Mucosa of descending colon (tissue), 3 donors: Measurements from ENCODE around the gene ERP29. TPM values are rescaled to one million over a fixed set of nuclear protein-coding genes. Genes with fewer than 3 reads are reported as not detected.
A peak's percentile ranks its signal among the peaks of the same experiment; 100 is the strongest.
"Not testable (repeated sequence)": the region's sequence is repeated elsewhere in the genome, so short reads cannot be mapped to it uniquely, and the experiment has no call there.

Experiments
- ATAC-seq: fragments of 200-7000 bp; cut with Tn5 transposase; one replicate; pipeline ENCODE4 v1.9.1; 2020; ENCODE audit warnings: mild to moderate bottlenecking, moderate library complexity
- DNase-seq, 3 donors: peaks; one replicate each; pipeline ENCODE4 v3.0.0-alpha.2; 2020
- H3K36me3 ChIP-seq: fragments of 200-600 bp; one replicate; pipeline ENCODE4 v1.8.0; 2021; ENCODE audit warnings: low read depth, mild to moderate bottlenecking
- H3K4me1 ChIP-seq: fragments of 200-600 bp; one replicate; pipeline ENCODE4 v1.8.0; 2021; ENCODE audit warnings: low read depth, mild to moderate bottlenecking
- H3K4me3 ChIP-seq: fragments of 200-600 bp; one replicate; pipeline ENCODE4 v1.8.0; 2021; ENCODE audit warnings: mild to moderate bottlenecking
- H3K9me3 ChIP-seq: fragments of 200-600 bp; one replicate; pipeline ENCODE4 v1.8.0; 2021; ENCODE audit warnings: mild to moderate bottlenecking
- CTCF ChIP-seq: fragments of 200-600 bp; IDR thresholded peaks from one replicate; pipeline ENCODE4 v1.8.0; 2022; ENCODE audit warnings: antibody characterized with exemption, mild to moderate bottlenecking
- intact Hi-C, 2 donors: fragments of 100-400 bp; cut with DNase I in 1 of 2; cut with micrococcal nuclease in 1 of 2; formaldehyde crosslinking; loops; one replicate each; pipeline versions ENCODE4 v1.11.0 to v1.11.1; 2022; cut with DNase I, micrococcal nuclease
- total RNA-seq, 3 donors: library from RNA; stranded (reverse); fragmentation: NEBNext Ultra II Directional in 2 of 3; extraction: Animal tissue kit (Norgen Biotek cat#: 25700) in 2 of 3; gene quantifications; one replicate each; pipeline versions ENCODE4 v1.2.1 to v1.2.4, GENCODE V29; 2021 to 2023
- donor health status: DM: no; HTN: no; CAD: no; lungs with moderate emphysema.
- donor health status: DM: no; HTN: no; CAD: no.
- donor health status: DM: no; HTN: yes; CAD: no.

ERP29 gene
- total RNA-seq, 3 donors from 2014 or later = 108 to 112 (median 109) TPM

GRCh38 chr12:111991946-111992345 lies 21.3 kb upstream of the ERP29 start:
- no peak for ATAC-seq
- no peaks in the 10 kb centered on the region for H3K9me3 ChIP-seq
- no peaks in the 10 kb centered on the region for H3K36me3 ChIP-seq
- intact Hi-C loops = no loop called here
- H3K4me1 ChIP-seq = peaks cover 5% of the 10 kb centered on the region
- H3K4me3 ChIP-seq = no peak overlapping the region
- TF ChIP-seq CTCF = no peak
- DNase-seq = no peak

GRCh38 chr12:111992464-111992863 lies 20.8 kb upstream of the ERP29 start:
- no peak for ATAC-seq
- TF ChIP-seq CTCF = no peak
- Histone ChIP-seq H3K4me1 (peaks cover 5% of the 10 kb centered on the region), H3K36me3 (no peaks in the 10 kb centered on the region), H3K4me3 (no peak overlapping the region), H3K9me3 (no peaks in the 10 kb centered on the region)
- intact Hi-C loops = no loop called here
- DNase-seq = no peak

- intact Hi-C loops = no loop called here
- H3K4me3 ChIP-seq = no peak overlapping the region
Observed at GRCh38 chr12:111993292-111994150, 19.7 kb upstream of the ERP29 start.

GRCh38 chr12:111994211-111995111 lies 18.8 kb upstream of the ERP29 start:
- H3K36me3 ChIP-seq, H3K4me1 ChIP-seq, H3K4me3 ChIP-seq, ATAC-seq, intact Hi-C loops, H3K9me3 ChIP-seq: not testable (repeated sequence)
- peak in 1 of 3 donors; percentile 24 for DNase-seq

More at GRCh38 chr12:111993292-111994150, 19.7 kb upstream of the ERP29 start:
- no peak for DNase-seq
- no peak for TF ChIP-seq CTCF
- Histone ChIP-seq H3K4me1 (peaks cover 5% of the 10 kb centered on the region), H3K9me3 (no peaks in the 10 kb centered on the region), H3K36me3 (no peaks in the 10 kb centered on the region)
- peak; percentile 67 for ATAC-seq

GRCh38 chr12:111995782-111996480 lies 17.3 kb upstream of the ERP29 start:
- DNase-seq (no peak), ATAC-seq (no peak)
- Histone ChIP-seq H3K36me3 (no peaks in the 10 kb centered on the region), H3K4me3 (no peak overlapping the region), H3K4me1 (peaks cover 5% of the 10 kb centered on the region), H3K9me3 (no peaks in the 10 kb centered on the region)
- no peak for TF ChIP-seq CTCF
- intact Hi-C loops = no loop called here
